ENCODE results near the gene ZPBP2. TPM values are rescaled to one million over a fixed set of nuclear protein-coding genes. Genes with fewer than 3 reads are reported as not detected.

The ZPBP2 gene
- total and polyA plus RNA-seq, 2 of the 13 experiments (the other 11 are each of a cell fraction or from before 2014, with no cell fraction given) = not detected

DNA sequence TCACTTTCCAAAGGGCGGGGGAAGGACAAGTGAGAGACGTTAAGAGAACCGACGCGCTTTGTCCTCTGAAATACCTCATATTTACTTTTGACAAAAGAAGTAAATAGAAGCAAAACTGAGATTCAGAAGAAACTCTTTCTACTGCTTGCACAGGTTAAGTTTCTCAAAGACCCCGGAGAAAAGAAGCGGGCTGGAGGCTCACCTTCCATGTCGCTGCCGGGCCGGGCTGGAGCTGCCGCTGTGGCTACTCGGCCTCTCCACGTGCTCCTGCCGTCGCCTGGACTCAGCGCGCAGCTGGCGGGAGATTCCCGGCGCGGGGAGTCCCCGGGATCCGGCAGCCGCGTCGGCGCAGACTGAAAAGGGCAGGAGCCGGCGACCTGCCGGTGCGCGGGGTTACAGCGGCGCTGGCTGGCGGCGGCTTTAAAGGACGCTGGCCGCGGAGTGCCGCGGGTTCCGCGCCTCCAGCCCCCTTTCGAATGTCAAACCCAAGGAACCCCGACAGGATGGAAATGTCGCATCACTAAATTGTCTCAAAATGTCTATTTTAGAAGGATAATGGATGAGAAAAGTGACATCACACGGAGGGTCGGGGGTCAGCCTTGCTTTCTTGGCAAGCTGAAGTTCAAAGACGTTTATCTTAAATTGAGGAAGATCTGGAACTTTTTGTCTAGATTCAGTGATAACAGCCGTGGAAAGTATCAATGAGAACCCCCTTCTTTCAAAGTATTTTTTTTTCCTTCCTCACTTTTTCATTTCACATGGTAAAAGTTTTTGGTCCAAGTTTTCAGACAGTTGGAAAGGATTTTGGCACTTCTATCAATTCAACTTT, 3.9 kb upstream of the ZPBP2 start, which contains the start of gene IKZF3 (continued):
- TF ChIP-seq, protein P1, sequence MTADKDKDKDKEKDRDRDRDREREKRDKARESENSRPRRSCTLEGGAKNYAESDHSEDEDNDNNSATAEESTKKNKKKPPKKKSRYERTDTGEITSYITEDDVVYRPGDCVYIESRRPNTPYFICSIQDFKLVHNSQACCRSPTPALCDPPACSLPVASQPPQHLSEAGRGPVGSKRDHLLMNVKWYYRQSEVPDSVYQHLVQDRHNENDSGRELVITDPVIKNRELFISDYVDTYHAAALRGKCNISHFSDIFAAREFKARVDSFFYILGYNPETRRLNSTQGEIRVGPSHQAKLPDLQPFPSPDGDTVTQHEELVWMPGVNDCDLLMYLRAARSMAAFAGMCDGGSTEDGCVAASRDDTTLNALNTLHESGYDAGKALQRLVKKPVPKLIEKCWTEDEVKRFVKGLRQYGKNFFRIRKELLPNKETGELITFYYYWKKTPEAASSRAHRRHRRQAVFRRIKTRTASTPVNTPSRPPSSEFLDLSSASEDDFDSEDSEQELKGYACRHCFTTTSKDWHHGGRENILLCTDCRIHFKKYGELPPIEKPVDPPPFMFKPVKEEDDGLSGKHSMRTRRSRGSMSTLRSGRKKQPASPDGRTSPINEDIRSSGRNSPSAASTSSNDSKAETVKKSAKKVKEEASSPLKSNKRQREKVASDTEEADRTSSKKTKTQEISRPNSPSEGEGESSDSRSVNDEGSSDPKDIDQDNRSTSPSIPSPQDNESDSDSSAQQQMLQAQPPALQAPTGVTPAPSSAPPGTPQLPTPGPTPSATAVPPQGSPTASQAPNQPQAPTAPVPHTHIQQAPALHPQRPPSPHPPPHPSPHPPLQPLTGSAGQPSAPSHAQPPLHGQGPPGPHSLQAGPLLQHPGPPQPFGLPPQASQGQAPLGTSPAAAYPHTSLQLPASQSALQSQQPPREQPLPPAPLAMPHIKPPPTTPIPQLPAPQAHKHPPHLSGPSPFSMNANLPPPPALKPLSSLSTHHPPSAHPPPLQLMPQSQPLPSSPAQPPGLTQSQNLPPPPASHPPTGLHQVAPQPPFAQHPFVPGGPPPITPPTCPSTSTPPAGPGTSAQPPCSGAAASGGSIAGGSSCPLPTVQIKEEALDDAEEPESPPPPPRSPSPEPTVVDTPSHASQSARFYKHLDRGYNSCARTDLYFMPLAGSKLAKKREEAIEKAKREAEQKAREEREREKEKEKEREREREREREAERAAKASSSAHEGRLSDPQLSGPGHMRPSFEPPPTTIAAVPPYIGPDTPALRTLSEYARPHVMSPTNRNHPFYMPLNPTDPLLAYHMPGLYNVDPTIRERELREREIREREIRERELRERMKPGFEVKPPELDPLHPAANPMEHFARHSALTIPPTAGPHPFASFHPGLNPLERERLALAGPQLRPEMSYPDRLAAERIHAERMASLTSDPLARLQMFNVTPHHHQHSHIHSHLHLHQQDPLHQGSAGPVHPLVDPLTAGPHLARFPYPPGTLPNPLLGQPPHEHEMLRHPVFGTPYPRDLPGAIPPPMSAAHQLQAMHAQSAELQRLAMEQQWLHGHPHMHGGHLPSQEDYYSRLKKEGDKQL (CRISPR knock-in tag; IDR thresholded peaks at IDR 0.05; ENCODE audit: low read depth) = 0 out of 2 replicates have a peak, but pooled peaks have one; percentile 20
- TF ChIP-seq HOXA9 (CRISPR knock-in tag; IDR thresholded peaks at IDR 0.05; ENCODE audit: borderline replicate concordance) (peak; percentile 92; the same call in 1 of the 2 replicates), SRSF9 (IDR thresholded peaks at IDR 0.05; ENCODE audit: borderline replicate concordance, insufficient read depth, low read depth, low read length, poor library complexity, severe bottlenecking) (no peak), ERF (CRISPR knock-in tag; IDR thresholded peaks at IDR 0.05) (peak; percentile 99), ZNF230 (CRISPR knock-in tag; IDR thresholded peaks at IDR 0.05) (peak; percentile 97), KDM2A (CRISPR knock-in tag; IDR thresholded peaks at IDR 0.05; ENCODE audit: borderline replicate concordance, low read depth) (peak; percentile 96), TOPORS (CRISPR knock-in tag; IDR thresholded peaks at IDR 0.05) (peak; percentile 93), ESRRA (CRISPR knock-in tag; IDR thresholded peaks at IDR 0.05; ENCODE audit: low read depth) (peak; percentile 60; the same call in 1 of the 2 replicates), CEBPG (CRISPR knock-in tag; IDR thresholded peaks at IDR 0.05) (peak; percentile 32)
- TF ChIP-seq, protein P2, sequence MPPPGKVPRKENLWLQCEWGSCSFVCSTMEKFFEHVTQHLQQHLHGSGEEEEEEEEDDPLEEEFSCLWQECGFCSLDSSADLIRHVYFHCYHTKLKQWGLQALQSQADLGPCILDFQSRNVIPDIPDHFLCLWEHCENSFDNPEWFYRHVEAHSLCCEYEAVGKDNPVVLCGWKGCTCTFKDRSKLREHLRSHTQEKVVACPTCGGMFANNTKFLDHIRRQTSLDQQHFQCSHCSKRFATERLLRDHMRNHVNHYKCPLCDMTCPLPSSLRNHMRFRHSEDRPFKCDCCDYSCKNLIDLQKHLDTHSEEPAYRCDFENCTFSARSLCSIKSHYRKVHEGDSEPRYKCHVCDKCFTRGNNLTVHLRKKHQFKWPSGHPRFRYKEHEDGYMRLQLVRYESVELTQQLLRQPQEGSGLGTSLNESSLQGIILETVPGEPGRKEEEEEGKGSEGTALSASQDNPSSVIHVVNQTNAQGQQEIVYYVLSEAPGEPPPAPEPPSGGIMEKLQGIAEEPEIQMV (CRISPR knock-in tag; IDR thresholded peaks at IDR 0.05; ENCODE audit: low read depth) = peak; percentile 91
- TF ChIP-seq, protein P3, sequence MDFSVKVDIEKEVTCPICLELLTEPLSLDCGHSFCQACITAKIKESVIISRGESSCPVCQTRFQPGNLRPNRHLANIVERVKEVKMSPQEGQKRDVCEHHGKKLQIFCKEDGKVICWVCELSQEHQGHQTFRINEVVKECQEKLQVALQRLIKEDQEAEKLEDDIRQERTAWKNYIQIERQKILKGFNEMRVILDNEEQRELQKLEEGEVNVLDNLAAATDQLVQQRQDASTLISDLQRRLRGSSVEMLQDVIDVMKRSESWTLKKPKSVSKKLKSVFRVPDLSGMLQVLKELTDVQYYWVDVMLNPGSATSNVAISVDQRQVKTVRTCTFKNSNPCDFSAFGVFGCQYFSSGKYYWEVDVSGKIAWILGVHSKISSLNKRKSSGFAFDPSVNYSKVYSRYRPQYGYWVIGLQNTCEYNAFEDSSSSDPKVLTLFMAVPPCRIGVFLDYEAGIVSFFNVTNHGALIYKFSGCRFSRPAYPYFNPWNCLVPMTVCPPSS (IDR thresholded peaks at IDR 0.05) = no peak
- TF ChIP-seq, protein P4, sequence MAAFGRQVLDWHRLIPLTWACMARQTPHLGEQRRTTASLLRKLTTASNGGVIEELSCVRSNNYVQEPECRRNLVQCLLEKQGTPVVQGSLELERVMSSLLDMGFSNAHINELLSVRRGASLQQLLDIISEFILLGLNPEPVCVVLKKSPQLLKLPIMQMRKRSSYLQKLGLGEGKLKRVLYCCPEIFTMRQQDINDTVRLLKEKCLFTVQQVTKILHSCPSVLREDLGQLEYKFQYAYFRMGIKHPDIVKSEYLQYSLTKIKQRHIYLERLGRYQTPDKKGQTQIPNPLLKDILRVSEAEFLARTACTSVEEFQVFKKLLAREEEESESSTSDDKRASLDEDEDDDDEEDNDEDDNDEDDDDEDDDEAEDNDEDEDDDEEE (CRISPR knock-in tag; IDR thresholded peaks at IDR 0.05) = peak; percentile 93
- TF ChIP-seq, protein P5, sequence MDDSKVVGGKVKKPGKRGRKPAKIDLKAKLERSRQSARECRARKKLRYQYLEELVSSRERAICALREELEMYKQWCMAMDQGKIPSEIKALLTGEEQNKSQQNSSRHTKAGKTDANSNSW (CRISPR knock-in tag; IDR thresholded peaks at IDR 0.05; ENCODE audit: borderline replicate concordance) = peak; percentile 85; the same call in 1 of the 2 replicates
- TF ChIP-seq, protein P6, sequence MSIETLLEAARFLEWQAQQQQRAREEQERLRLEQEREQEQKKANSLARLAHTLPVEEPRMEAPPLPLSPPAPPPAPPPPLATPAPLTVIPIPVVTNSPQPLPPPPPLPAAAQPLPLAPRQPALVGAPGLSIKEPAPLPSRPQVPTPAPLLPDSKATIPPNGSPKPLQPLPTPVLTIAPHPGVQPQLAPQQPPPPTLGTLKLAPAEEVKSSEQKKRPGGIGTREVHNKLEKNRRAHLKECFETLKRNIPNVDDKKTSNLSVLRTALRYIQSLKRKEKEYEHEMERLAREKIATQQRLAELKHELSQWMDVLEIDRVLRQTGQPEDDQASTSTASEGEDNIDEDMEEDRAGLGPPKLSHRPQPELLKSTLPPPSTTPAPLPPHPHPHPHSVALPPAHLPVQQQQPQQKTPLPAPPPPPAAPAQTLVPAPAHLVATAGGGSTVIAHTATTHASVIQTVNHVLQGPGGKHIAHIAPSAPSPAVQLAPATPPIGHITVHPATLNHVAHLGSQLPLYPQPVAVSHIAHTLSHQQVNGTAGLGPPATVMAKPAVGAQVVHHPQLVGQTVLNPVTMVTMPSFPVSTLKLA (IDR thresholded peaks at IDR 0.05) = no peak
